ENCODE measurements around the gene RAB11A.

Gene RAB11A

GRCh38 chr15:65869126-65869953 lies at the start of gene RAB11A:
Gene RAB11A, plus strand, starts transcription at chr15:65869491. Its CDS starts 95 bp downstream, at chr15:65869586.
- peaks cover 25% of the 10 kb centered on the region for H3K4me1 ChIP-seq (ENCODE audit: control insufficient read depth, low read length)
- peak within 1 kb of the TSS; percentile 93 for H3K4me3 ChIP-seq (ENCODE audit: low read length)
- no peak for TF ChIP-seq EZH2phosphoT487 (IDR thresholded peaks at IDR 0.05; ENCODE audit: borderline replicate concordance, low read length)
- TF ChIP-seq, protein P1, sequence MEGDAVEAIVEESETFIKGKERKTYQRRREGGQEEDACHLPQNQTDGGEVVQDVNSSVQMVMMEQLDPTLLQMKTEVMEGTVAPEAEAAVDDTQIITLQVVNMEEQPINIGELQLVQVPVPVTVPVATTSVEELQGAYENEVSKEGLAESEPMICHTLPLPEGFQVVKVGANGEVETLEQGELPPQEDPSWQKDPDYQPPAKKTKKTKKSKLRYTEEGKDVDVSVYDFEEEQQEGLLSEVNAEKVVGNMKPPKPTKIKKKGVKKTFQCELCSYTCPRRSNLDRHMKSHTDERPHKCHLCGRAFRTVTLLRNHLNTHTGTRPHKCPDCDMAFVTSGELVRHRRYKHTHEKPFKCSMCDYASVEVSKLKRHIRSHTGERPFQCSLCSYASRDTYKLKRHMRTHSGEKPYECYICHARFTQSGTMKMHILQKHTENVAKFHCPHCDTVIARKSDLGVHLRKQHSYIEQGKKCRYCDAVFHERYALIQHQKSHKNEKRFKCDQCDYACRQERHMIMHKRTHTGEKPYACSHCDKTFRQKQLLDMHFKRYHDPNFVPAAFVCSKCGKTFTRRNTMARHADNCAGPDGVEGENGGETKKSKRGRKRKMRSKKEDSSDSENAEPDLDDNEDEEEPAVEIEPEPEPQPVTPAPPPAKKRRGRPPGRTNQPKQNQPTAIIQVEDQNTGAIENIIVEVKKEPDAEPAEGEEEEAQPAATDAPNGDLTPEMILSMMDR (IDR thresholded peaks at IDR 0.05; ENCODE audit: low read depth, low read length, poor library complexity, severe bottlenecking), result peak; percentile 62
- H3K9me2 ChIP-seq (replicated peaks; ENCODE audit: control insufficient read depth, low read length), result no peaks in the 10 kb centered on the region
- H3K4me2 ChIP-seq (ENCODE audit: low read length), result peak within 1 kb of the TSS; percentile 74
- peaks cover 6% of the 10 kb centered on the region for H4K20me1 ChIP-seq (ENCODE audit: control insufficient read depth, insufficient read depth, low read depth, low read length)
- H3K27me3 ChIP-seq (ENCODE audit: control insufficient read depth, low read length), result no peaks in the 10 kb centered on the region
- no peaks in the 10 kb centered on the region for H3F3A ChIP-seq (ENCODE audit: control insufficient read depth, insufficient read depth)
- peaks cover 50% of the 10 kb centered on the region for H3K79me2 ChIP-seq (ENCODE audit: control insufficient read depth, low read length)
- no peaks in the 10 kb centered on the region for H3K9me3 ChIP-seq (ENCODE audit: control insufficient read depth, insufficient read depth, low read length)
- peaks cover 18% of the 10 kb centered on the region for H3K36me3 ChIP-seq (ENCODE audit: control insufficient read depth, low read length)
- peak within 1 kb of the TSS; percentile 66 for H3K27ac ChIP-seq (ENCODE audit: low read depth, low read length)

GRCh38 chr15:65819563-65819960 lies 49.7 kb upstream of the RAB11A start:
- Histone ChIP-seq H3K4me2 (ENCODE audit: low read length) (peak overlapping the region; percentile 38), H3K79me2 (ENCODE audit: control insufficient read depth, low read length) (no peaks in the 10 kb centered on the region), H3K27me3 (ENCODE audit: control insufficient read depth, low read length) (no peaks in the 10 kb centered on the region), H3K36me3 (ENCODE audit: control insufficient read depth, low read length) (no peaks in the 10 kb centered on the region), H3F3A (ENCODE audit: control insufficient read depth, insufficient read depth) (0 out of 2 replicates have a peak, but pooled peaks cover 5% of the 10 kb centered on the region), H3K4me3 (ENCODE audit: low read length) (no peak overlapping the region), H3K9me2 (replicated peaks; ENCODE audit: control insufficient read depth, low read length) (no peaks in the 10 kb centered on the region), H4K20me1 (ENCODE audit: control insufficient read depth, insufficient read depth, low read depth, low read length) (no peaks in the 10 kb centered on the region), H3K27ac (ENCODE audit: low read depth, low read length) (no peak overlapping the region; the same call in 1 of the 2 replicates), H3K4me1 (ENCODE audit: control insufficient read depth, low read length) (peaks cover 53% of the 10 kb centered on the region), H3K9me3 (ENCODE audit: control insufficient read depth, insufficient read depth, low read length) (no peaks in the 10 kb centered on the region)
- no peak for TF ChIP-seq EZH2phosphoT487 (IDR thresholded peaks at IDR 0.05; ENCODE audit: borderline replicate concordance, low read length)
- TF ChIP-seq, protein P1 (IDR thresholded peaks at IDR 0.05; ENCODE audit: low read depth, low read length, poor library complexity, severe bottlenecking), result no peak

DNA sequence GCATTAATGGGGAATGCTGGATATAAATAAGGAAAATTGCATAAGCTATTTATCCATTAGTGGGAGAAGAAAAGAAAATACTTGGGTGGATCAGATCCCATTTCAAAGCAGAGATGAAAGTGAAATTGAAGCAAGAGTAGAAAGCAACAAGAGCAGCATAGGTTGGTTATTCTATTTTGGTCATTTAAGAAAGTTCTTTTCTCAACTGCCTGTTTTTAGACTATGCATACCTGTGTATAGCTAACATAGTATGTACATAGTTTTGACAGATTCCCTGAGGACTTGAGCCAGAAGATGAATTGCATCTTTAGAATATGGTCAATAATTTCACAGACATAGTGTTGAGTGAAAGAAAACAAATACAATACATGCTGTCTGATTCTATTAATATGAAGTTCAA lies 48.2 kb upstream of the RAB11A start:
- Histone ChIP-seq H3K27me3 (ENCODE audit: control insufficient read depth, low read length) (no peaks in the 10 kb centered on the region), H3K9me3 (ENCODE audit: control insufficient read depth, insufficient read depth, low read length) (no peaks in the 10 kb centered on the region), H3K4me1 (ENCODE audit: control insufficient read depth, low read length) (peaks cover 55% of the 10 kb centered on the region), H3K4me2 (ENCODE audit: low read length) (no peak overlapping the region), H3K27ac (ENCODE audit: low read depth, low read length) (no peak overlapping the region), H3K79me2 (ENCODE audit: control insufficient read depth, low read length) (no peaks in the 10 kb centered on the region), H4K20me1 (ENCODE audit: control insufficient read depth, insufficient read depth, low read depth, low read length) (no peaks in the 10 kb centered on the region), H3K36me3 (ENCODE audit: control insufficient read depth, low read length) (no peaks in the 10 kb centered on the region), H3K4me3 (ENCODE audit: low read length) (no peak overlapping the region), H3K9me2 (replicated peaks; ENCODE audit: control insufficient read depth, low read length) (no peaks in the 10 kb centered on the region), H3F3A (ENCODE audit: control insufficient read depth, insufficient read depth) (peaks cover 7% of the 10 kb centered on the region; the same call in 1 of the 2 replicates)
- no peak for TF ChIP-seq EZH2phosphoT487 (IDR thresholded peaks at IDR 0.05; ENCODE audit: borderline replicate concordance, low read length)
- TF ChIP-seq, protein P1 (IDR thresholded peaks at IDR 0.05; ENCODE audit: low read depth, low read length, poor library complexity, severe bottlenecking), result no peak

All from DOHH2 (cell line).